NCI-H128 (cell line): ENCODE measurements around the gene AMN1.
A peak's percentile ranks its signal among the peaks of the same experiment; 100 is the strongest.
"Not testable (repeated sequence)": the region's sequence is repeated elsewhere in the genome, so short reads cannot be mapped to it uniquely, and the experiment has no call there.

ENCODE experiments used
- DNase-seq: peaks from one replicate; lab custom pipeline; 2025; ENCODE audit not compliant: unreplicated experiment; lab: John Stamatoyannopoulos, UW

AMN1 gene

DNA sequence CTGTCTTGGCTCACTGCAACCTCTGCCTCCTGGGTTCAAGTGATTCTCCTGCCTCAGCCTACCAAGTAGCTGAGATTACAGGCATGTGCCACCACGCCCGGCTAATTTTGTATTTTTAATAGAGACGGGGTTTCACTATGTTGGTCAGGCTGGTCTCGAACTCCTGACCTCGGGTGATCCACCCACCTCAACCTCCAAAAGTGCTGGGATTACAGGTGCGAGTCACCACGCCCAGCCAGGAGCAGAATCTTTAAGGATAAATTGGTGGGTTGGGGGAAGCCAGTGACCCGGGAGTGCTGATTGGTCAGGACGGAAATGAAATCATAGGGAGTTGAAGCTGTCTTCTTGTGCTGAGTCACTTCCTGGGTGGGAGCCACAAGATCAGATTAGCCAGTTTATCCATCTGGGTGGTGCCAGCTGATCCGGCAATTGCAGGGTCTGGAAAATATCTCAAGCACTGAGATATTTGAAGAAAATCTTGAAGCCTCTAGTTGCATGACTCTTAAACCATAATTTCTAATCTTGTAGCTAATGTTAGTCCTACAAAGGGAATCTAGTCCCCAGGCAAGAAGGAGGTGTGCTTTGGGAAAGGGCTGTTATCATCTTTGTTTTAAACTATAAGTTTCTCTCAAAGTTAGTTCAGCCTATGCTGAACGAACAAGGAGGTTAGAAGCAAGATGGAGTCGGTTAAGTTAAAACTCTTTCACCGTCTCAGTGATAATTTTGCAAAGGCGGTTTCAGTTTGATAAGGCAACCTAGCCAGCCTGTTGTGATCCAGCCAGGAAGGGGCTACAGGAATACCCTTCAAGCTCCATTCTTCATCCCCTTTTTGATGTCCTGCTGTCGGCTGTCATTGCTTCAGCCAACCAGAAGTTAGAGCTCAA lies 5.0 kb upstream of the AMN1 start:
- DNase-seq, result not testable (repeated sequence)

GRCh38 chr12:31732926-31733548 lies 4.2 kb upstream of the AMN1 start:
- DNase-seq, result no peak

- DNase-seq, result not testable (repeated sequence)
Measured at GRCh38 chr12:31731203-31731602, 2.4 kb upstream of the AMN1 start.

DNA sequence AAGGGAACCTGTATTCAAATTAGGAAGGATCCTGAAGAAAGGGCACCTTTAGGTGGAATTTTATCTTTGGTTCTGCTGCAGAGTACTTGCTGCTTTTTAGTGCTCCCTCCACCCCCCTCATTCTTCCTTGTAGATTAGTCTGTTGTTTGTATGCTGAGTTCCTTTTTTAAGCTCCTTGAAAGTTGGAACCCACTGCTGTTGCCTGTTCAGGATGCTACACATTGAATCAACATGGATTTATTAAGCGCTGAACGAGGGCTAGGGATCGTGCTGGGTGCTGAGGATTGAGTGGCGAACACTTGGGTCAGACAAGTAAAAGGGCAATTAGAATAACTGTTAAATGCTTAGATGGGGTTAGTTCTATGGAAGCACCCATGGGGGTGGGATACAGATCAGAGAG lies 884 bp upstream of the AMN1 start:
- DNase-seq, result no peak

DNA sequence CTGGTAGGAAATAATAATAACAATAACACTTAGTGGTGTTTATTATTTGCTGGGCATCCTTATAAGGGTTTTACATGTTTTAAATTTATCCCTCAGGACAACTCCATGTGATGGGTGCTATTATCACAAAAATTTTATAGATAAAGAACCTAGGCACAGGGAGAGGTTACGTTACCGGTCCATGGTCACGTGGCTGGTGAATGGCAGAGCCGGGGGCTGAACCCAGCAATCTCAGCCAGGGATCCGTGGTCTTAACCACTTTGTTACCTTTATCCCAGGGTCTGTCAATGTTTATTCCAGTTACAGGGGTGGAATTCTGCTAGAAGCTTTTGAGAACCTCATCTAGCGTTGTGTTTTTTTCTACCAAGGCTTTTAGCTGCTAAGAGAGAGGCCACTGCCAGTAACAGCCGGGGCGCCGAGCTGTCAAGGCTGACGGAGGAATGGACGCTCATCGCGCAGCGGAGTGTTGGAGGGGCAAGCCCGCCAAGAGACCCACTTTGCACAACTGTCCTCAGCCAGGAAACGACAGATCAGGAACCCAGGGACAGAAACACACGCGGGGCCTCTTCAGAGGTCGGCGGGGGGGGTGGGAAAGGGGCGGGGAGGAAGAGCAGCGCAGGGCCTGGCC lies 418 bp downstream of the AMN1 start:
- peak; percentile 75 for DNase-seq

DNA sequence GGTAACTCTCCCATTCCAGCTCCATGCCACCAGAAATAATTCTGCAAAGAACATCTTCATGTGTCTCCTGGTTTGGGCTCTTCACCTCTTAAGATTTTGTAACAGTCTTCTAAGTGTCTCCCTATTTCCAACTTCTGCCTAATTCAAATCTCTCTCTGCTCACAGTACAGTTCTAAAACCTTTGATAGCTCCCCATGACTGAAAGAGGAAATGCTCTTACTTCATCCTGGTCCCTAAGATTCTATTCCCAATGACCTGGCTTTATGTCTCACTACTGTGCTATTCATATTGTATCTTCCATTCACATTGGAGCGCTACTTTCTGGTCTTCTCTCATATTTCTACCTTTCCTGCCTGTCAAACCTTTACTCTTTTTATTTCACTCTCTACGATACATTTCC lies 1.6 kb downstream of the AMN1 start:
- no peak for DNase-seq

DNA sequence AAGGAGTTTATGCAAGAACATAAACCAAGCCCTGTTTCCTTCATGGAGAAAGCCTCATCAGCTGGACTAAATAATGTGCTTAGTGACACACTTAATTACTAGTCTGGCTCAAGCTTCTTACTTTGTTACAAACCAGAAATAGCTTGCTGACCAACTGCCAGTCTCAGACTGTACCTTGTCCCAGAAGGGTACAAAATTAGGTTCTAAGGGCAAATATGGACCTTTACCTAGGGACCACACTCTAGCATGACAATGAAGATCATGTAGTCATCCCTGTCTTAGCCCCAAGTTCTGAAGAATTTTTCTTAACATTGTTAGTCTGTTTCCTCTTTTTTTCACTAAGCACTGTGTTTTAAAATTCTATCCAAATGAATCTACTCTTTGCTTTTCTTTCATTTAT lies 2.2 kb downstream of the AMN1 start:
- DNase-seq, result no peak

DNA sequence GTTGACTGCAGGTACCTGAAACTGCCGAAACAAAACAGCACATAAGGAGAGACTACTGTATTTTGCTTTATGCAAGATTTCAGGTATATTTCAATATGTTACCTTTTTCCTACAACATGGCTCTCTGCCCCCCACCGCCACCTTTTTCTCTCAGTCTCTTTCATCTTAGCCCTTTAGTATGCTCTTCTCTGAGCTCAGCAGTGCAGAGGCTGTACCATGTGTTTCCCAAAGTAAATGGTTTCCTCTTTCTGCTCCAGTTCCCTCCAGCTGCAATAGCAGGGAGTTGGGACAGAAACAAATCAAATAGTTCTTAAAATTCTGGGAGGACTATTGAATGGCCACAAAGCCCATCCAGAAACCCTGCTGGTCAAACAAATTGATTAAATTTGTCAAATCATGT lies 4.3 kb downstream of the AMN1 start:
- no peak for DNase-seq

DNA sequence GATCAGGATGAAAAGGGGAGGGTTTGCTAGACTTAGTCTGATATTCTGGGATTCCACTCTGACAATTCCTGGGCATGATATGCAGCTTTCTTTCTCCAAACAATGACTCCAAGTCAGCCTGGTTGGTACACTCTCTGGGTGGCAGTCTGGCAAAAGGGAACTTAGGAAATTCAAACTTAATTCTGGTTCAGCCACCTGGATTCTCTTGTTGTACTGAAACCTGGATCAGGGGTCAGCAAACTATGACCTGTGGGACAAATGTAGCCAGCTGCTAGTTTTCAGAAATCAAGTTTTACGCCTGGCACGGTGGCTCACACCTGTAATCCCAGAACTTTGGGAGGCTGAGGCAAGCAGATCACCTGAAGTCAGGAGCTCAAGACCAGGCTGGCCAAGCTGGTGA lies 6.2 kb downstream of the AMN1 start:
- DNase-seq, result no peak

DNA sequence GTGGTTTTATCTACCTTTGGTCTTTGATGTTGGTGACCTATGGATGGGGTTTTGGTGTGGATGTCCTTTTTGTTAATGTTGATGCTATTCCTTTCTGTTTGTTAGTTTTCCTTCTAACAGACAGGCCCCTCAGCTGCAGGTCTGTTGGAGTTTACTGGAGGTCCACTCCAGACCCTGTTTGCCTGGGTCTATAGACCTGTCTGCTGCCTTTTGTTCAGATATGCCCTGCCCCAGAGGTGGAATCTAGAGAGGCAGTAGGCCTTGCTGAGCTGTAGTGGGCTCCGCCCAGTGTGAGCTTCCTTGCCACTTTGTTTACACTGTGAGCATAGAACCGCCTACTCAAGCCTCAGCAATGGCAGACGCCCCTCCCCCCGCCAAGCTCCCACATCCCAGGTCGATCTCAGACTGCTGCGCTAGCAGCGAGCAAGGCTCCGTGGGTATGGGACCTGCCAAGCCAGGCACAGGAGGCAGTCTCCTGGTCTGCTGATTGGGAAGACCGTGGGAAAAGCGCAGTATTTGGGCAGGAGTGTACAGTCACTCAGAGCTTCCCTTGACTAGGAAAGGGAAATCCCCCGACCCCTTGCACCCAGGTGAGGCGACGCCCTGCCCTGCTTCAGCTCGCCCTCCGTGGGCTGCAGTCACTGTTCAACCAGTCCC lies 10.2 kb downstream of the AMN1 start:
- not testable (repeated sequence) for DNase-seq

- not testable (repeated sequence) for DNase-seq
Measured at GRCh38 chr12:31716998-31717397, 11.8 kb downstream of the AMN1 start.

DNA sequence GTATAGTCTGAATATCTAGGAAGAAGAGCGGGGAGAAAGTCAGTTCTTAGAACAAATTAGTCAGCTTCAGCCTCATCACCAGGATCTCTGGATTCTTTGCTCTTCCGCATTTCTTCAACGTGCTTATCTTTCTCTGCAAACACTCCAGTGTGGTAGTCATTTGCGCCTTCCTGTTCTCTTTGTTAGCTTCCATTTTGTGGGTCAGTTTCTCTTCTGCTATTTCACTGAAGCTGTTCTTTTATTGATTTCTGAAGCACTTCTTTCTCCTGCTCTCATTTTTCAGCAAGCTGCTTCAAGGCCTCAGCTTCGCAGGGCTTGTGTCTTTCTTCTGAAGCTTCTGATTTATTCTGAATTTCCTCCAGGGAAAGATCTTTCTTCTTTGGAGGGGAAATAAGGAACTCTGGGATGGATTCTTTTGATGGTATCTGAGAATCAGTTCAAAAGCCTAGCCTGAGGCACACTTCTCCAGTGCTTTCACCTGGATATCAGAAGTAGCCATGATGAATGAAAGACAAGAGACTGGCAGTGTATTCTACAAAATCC lies 13.5 kb downstream of the AMN1 start:
- DNase-seq, result no peak

DNA sequence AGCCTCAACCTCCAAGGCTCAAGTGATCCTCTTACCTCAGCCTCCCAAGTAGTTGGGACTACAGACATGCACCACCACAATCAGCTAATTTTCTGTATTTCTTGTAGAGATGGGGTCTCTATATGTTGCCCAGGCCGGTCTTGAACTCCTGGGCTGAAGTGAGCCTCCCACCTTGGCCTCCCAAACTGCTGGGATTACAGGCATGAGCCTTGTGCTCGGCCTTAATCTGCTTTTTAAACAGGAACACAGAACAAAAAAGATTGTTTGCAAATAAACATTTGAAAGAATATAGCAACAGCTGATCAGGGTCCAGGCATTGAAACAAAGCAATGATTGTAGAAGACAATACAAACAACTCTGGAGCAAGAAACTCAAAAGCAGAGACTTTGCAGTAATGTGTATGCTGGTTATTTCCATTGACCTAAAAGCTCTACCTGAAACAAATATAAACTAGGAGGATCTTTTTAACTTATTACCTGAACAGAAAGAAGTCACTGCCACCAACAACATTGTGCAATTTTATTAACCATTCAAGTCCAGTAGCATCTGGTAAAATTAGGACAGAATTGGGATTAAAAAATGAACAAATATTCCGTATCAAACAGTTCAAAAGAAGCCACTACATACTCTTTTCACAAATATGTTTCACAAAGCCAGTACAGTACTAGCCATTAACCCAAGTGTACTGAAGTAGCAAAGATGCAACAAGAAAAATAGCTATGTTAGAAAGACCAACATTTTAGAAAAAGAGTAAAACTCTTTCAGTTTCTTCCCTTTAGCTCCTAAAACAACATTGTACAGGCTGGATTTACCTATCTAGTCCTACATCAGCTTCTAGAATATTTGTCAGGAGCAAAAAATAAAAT lies 14.2 kb downstream of the AMN1 start:
- DNase-seq, result no peak

- DNase-seq, result no peak
Measured at GRCh38 chr12:31712877-31713276, 15.9 kb downstream of the AMN1 start.

DNA sequence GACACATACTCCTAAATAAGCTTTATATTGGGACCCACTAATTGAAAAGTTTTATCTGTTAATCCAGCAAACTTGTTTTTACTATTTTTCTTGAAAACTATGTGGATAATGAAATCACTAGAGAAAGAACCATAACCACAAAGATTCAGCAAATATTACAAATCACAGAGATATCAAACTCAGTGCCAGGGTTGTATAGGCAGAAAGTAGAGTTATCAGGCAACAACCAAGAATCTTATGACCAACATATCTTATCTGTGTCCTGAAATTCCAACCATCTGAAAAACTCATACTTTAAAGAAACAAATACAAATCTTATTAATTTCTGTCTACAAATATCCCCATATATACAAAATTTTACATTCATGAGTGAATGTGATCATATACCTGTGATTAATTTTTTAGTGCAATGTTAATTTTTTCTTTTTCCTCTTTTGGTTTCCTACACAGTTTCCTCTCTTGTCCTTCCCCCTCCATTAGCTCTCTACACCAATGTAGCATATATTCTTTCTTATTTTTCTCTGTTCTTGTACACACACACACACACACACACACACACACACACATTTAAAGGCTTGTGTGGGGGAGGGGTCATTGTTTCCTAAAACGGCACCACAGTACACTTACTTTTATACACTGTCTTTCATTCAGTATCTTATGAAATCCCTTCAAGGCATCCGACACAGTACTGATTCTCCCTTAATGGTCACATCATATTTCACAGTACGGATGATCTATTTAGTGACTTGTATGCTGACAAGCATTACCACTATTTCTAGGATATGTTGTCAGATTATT lies 18.6 kb downstream of the AMN1 start:
- no peak for DNase-seq

GRCh38 chr12:31708118-31708517 lies 20.7 kb downstream of the AMN1 start:
- DNase-seq, result not testable (repeated sequence)

DNA sequence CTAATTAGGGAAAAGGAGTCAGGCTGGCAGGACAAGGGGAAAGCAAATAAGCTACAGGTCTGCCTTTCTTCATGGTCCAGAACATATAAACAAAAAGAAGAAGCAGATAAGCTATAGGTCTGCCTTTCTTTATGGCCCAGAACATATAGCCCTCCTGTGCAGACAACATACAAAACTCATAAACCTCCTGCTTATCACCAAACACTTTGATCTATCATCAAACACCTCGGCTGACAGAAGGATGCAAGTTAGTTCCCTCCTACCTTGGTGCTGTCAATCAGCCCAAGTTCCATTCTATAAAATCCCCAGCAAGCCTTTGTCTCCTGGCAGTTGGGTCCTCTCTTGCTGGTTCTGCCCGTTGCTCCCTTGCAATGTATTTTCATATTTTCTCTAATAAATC lies 23.2 kb downstream of the AMN1 start:
- DNase-seq, result no peak

DNA sequence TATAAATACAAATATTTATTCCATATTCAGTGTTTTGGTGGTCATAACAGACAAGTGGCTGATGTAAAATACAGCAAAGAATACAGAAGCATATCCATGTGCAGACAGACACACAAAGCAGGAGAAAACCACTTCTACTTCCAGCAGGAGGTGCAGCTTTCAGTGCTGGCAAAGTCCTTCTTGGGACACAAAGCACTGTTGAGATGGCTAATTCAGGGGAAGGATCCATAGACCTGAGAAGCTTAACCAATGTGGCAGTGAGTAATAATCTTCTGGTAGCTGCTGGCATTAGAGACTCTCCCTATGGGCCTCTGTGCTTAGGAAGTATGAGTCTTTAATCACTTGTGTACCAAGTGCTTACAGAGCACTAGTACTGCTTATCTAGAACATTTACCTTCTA lies 26.8 kb downstream of the AMN1 start:
- DNase-seq, result no peak

DNA sequence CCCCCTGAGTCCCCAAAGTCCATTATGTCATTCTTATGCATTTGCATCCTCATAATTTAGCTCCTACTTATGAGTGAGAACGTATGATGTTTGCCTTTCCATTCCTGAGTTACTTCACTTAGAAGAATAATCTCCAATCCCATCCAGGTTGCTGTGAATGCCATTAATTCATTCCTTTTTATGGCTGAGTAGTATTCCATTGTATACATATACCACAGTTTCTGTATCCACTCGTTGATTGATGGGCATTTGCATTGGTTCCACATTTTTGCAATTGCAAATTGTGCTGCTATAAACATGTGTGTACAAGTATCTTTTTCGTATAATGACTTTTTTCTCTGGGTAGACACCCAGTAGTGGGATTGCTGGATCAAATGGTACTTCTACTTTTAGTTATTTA lies 38.9 kb downstream of the AMN1 start:
- not testable (repeated sequence) for DNase-seq
